ENCODE data around the gene JMJD1C.

Gene JMJD1C

GRCh38 chr10:63424576-63424975, 41.2 kb downstream of the JMJD1C start:
- TF ChIP-seq CTCF (IDR thresholded peaks at IDR 0.05), result no peak
- H2AFZ ChIP-seq, result no peak overlapping the region
- H3K27ac ChIP-seq, result no peak overlapping the region
- no peaks in the 10 kb centered on the region for H3K27me3 ChIP-seq (ENCODE audit: control insufficient read depth, insufficient read depth, low read length)
- H3K79me2 ChIP-seq, result peaks cover 66% of the 10 kb centered on the region
- H3K9me3 ChIP-seq (ENCODE audit: control insufficient read depth, low read length), result no peaks in the 10 kb centered on the region
- no peak overlapping the region for H3K4me2 ChIP-seq (ENCODE audit: low read length)
- H3K9ac ChIP-seq, result no peak overlapping the region
- no peak overlapping the region for H3K4me3 ChIP-seq (ENCODE audit: low read depth, low read length)
- H3K36me3 ChIP-seq (ENCODE audit: control insufficient read depth, insufficient read depth, low read length), result no peaks in the 10 kb centered on the region
- peaks cover under 1% of the 10 kb centered on the region for H3K4me1 ChIP-seq

GRCh38 chr10:63423494-63423893, 42.3 kb downstream of the JMJD1C start:
- Histone ChIP-seq H3K4me2 (ENCODE audit: low read length) (no peak overlapping the region), H3K36me3 (ENCODE audit: control insufficient read depth, insufficient read depth, low read length) (no peaks in the 10 kb centered on the region), H3K4me1 (no peaks in the 10 kb centered on the region), H3K27me3 (ENCODE audit: control insufficient read depth, insufficient read depth, low read length) (no peaks in the 10 kb centered on the region), H3K9ac (no peak overlapping the region), H3K79me2 (peaks cover 69% of the 10 kb centered on the region), H3K27ac (no peak overlapping the region), H3K9me3 (ENCODE audit: control insufficient read depth, low read length) (no peaks in the 10 kb centered on the region), H3K4me3 (ENCODE audit: low read depth, low read length) (no peak overlapping the region), H2AFZ (no peak overlapping the region)
- no peak for TF ChIP-seq CTCF (IDR thresholded peaks at IDR 0.05)

GRCh38 chr10:63421591-63421990, 44.2 kb downstream of the JMJD1C start:
- H3K9ac ChIP-seq, result no peak overlapping the region

GRCh38 chr10:63416376-63416775, 49.4 kb downstream of the JMJD1C start:
- no peak overlapping the region for H3K27ac ChIP-seq
- TF ChIP-seq CTCF (IDR thresholded peaks at IDR 0.05), result no peak
- no peaks in the 10 kb centered on the region for H3K36me3 ChIP-seq (ENCODE audit: control insufficient read depth, insufficient read depth, low read length)
- no peaks in the 10 kb centered on the region for H3K27me3 ChIP-seq (ENCODE audit: control insufficient read depth, insufficient read depth, low read length)
- no peak overlapping the region for H3K9ac ChIP-seq
- peaks cover 6% of the 10 kb centered on the region for H3K4me1 ChIP-seq
- no peak overlapping the region for H3K4me2 ChIP-seq (ENCODE audit: low read length)
- H3K4me3 ChIP-seq (ENCODE audit: low read depth, low read length), result no peak overlapping the region
- no peak overlapping the region for H2AFZ ChIP-seq
- H3K79me2 ChIP-seq, result peaks cover 40% of the 10 kb centered on the region
- no peaks in the 10 kb centered on the region for H3K9me3 ChIP-seq (ENCODE audit: control insufficient read depth, low read length)

More at GRCh38 chr10:63421591-63421990, 44.2 kb downstream of the JMJD1C start:
- Histone ChIP-seq H3K4me2 (ENCODE audit: low read length) (no peak overlapping the region), H3K27me3 (ENCODE audit: control insufficient read depth, insufficient read depth, low read length) (no peaks in the 10 kb centered on the region), H3K4me1 (no peaks in the 10 kb centered on the region), H3K79me2 (peaks cover 65% of the 10 kb centered on the region), H3K9me3 (ENCODE audit: control insufficient read depth, low read length) (no peaks in the 10 kb centered on the region), H3K27ac (no peak overlapping the region), H3K36me3 (ENCODE audit: control insufficient read depth, insufficient read depth, low read length) (no peaks in the 10 kb centered on the region), H2AFZ (no peak overlapping the region), H3K4me3 (ENCODE audit: low read depth, low read length) (no peak overlapping the region)
- no peak for TF ChIP-seq CTCF (IDR thresholded peaks at IDR 0.05)

GRCh38 chr10:63415640-63416244, 50.0 kb downstream of the JMJD1C start:
- no peak overlapping the region for H3K4me2 ChIP-seq (ENCODE audit: low read length)
- H3K27me3 ChIP-seq (ENCODE audit: control insufficient read depth, insufficient read depth, low read length), result no peaks in the 10 kb centered on the region
- no peak for TF ChIP-seq CTCF (IDR thresholded peaks at IDR 0.05)
- H3K9me3 ChIP-seq (ENCODE audit: control insufficient read depth, low read length), result no peaks in the 10 kb centered on the region
- no peak overlapping the region for H3K27ac ChIP-seq
- H3K4me3 ChIP-seq (ENCODE audit: low read depth, low read length), result no peak overlapping the region
- peaks cover 6% of the 10 kb centered on the region for H3K4me1 ChIP-seq
- no peak overlapping the region for H2AFZ ChIP-seq
- no peak overlapping the region for H3K9ac ChIP-seq
- no peaks in the 10 kb centered on the region for H3K36me3 ChIP-seq (ENCODE audit: control insufficient read depth, insufficient read depth, low read length)
- peaks cover 39% of the 10 kb centered on the region for H3K79me2 ChIP-seq
